ENCODE measurements around the gene CALN1.
"Not testable (repeated sequence)": the region's sequence is repeated elsewhere in the genome, so short reads cannot be mapped to it uniquely, and the experiment has no call there.

CALN1 gene

GRCh38 chr7:72097226-72097625, 314.9 kb downstream of the CALN1 start:
- no peak for DNase-seq (ENCODE audit: low read depth)

- no peak for DNase-seq (ENCODE audit: low read depth)
Measured at GRCh38 chr7:72092769-72093168, 319.4 kb downstream of the CALN1 start.

- no peak for DNase-seq (ENCODE audit: low read depth)
Measured at GRCh38 chr7:72087926-72088325, 324.2 kb downstream of the CALN1 start.

- no peak for DNase-seq (ENCODE audit: low read depth)
Measured at GRCh38 chr7:72080865-72081510, 331.1 kb downstream of the CALN1 start.

GRCh38 chr7:72080341-72080766, 331.8 kb downstream of the CALN1 start:
- no peak for DNase-seq (ENCODE audit: low read depth)

GRCh38 chr7:72078856-72079255, 333.3 kb downstream of the CALN1 start:
- DNase-seq (ENCODE audit: low read depth), result no peak

GRCh38 chr7:72078301-72078700, 333.8 kb downstream of the CALN1 start:
- DNase-seq (ENCODE audit: low read depth), result no peak

GRCh38 chr7:72077786-72078185, 334.4 kb downstream of the CALN1 start:
- no peak for DNase-seq (ENCODE audit: low read depth)

GRCh38 chr7:72072901-72073300, 339.2 kb downstream of the CALN1 start:
- no peak for DNase-seq (ENCODE audit: low read depth)

GRCh38 chr7:72069263-72069662, 342.9 kb downstream of the CALN1 start:
- no peak for DNase-seq (ENCODE audit: low read depth)

- not testable (repeated sequence) for DNase-seq (ENCODE audit: low read depth)
Measured at GRCh38 chr7:72065764-72066163, 346.4 kb downstream of the CALN1 start.

- no peak for DNase-seq (ENCODE audit: low read depth)
Measured at GRCh38 chr7:72064916-72065315, 347.2 kb downstream of the CALN1 start.

GRCh38 chr7:72063330-72063729, 348.8 kb downstream of the CALN1 start:
- DNase-seq (ENCODE audit: low read depth), result no peak

- no peak for DNase-seq (ENCODE audit: low read depth)
Measured at GRCh38 chr7:72062666-72063065, 349.5 kb downstream of the CALN1 start.

- DNase-seq (ENCODE audit: low read depth), result no peak
Measured at GRCh38 chr7:72059925-72060324, 352.2 kb downstream of the CALN1 start.

- no peak for DNase-seq (ENCODE audit: low read depth)
Measured at GRCh38 chr7:72058579-72058978, 353.6 kb downstream of the CALN1 start.

- no peak for DNase-seq (ENCODE audit: low read depth)
Measured at GRCh38 chr7:72057796-72058195, 354.3 kb downstream of the CALN1 start.

GRCh38 chr7:72057231-72057630, 354.9 kb downstream of the CALN1 start:
- no peak for DNase-seq (ENCODE audit: low read depth)

- no peak for DNase-seq (ENCODE audit: low read depth)
Measured at GRCh38 chr7:72055426-72055825, 356.7 kb downstream of the CALN1 start.

GRCh38 chr7:72053292-72053691, 358.8 kb downstream of the CALN1 start:
- DNase-seq (ENCODE audit: low read depth), result no peak

GRCh38 chr7:72048420-72048819, 363.7 kb downstream of the CALN1 start:
- DNase-seq (ENCODE audit: low read depth), result no peak

GRCh38 chr7:72042855-72043254, 369.3 kb downstream of the CALN1 start:
- peak; percentile 1 for DNase-seq (ENCODE audit: low read depth)

GRCh38 chr7:72040641-72041040, 371.5 kb downstream of the CALN1 start:
- no peak for DNase-seq (ENCODE audit: low read depth)

GRCh38 chr7:72039460-72039859, 372.7 kb downstream of the CALN1 start:
- DNase-seq (ENCODE audit: low read depth), result no peak

Measured in stromal cell of bone marrow (primary cell).